ENCODE data around the gene BEX3.

BEX3 gene

GRCh38 chrX:103423955-103424638 is 47.8 kb downstream of the BEX3 start:
- DNase-seq (ENCODE audit: low spot score) = no peak

Data from HuH-7.5 (cell line).